ENCODE data around the gene KIAA1328.

- TF ChIP-seq CTCF (IDR thresholded peaks at IDR 0.05; ENCODE audit: insufficient read depth, low read length) = no peak
- TF ChIP-seq POLR2AphosphoS5 (IDR thresholded peaks at IDR 0.05; ENCODE audit: low read depth) = no peak
These were observed 347.7 kb downstream of the KIAA1328 start for GRCh38 chr18:37176621-37176934.
